T-cell (primary cell): Measurements from ENCODE around the gene ZNF469. TPM values are rescaled to one million over a fixed set of nuclear protein-coding genes. Genes with fewer than 3 reads are reported as not detected.

Source experiments
- ATAC-seq, 4 experiments: fragments of 200-7000 bp in 3 of 4; fragments of 150-1000 bp in 1 of 4; cut with Tn5 transposase; replicated peaks in 1 of 4; 1 replicate in 3 of 4; 2 replicates in 1 of 4; pipeline ENCODE4 v1.10.0; 2021; ENCODE audit warnings: moderate library complexity in 3 of 4, mild to moderate bottlenecking in 2 of 4, moderate number of reproducible peaks in 1 of 4
- CTCF ChIA-PET, 2 donors: fragments of 300-600 bp; sonication (Branson Sonifier 250); formaldehyde crosslinking; loops; one replicate each; lab custom pipeline; 2022; ENCODE audit warnings: antibody characterized with exemption in 2 of 2; lab: Charles Lee
- POLR2A ChIA-PET, 2 donors: fragments of 300-600 bp; sonication (Branson Sonifier 250); formaldehyde crosslinking; loops; one replicate each; lab custom pipeline; 2022; ENCODE audit warnings: antibody characterized with exemption in 2 of 2; lab: Charles Lee
- DNase-seq, 35 experiments: peaks; one replicate each; pipeline versions ENCODE4 v3.0.0 to v3.0.0-alpha.2; 2013 to 2023
- H3K27ac ChIP-seq: one replicate; pipeline ENCODE4 v1.5.1; 2013; ENCODE audit warnings: low read length
- H3K27me3 ChIP-seq, 2 experiments: replicated peaks in 1 of 2; 1 replicate in 1 of 2; 2 replicates in 1 of 2; pipeline versions ENCODE4 v1.6.1 to v1.7.0; 2013; ENCODE audit warnings: low read length in 1 of 2, mixed read lengths in 1 of 2; ENCODE audit not compliant: control insufficient read depth in 2 of 2, insufficient read depth in 2 of 2; ENCODE audit errors: extremely low read depth in 1 of 2
- H3K36me3 ChIP-seq, 2 donors: 1 replicate in 1 of 2; 2 replicates in 1 of 2; pipeline versions ENCODE4 v1.6.1 to v1.7.0; 2013; ENCODE audit warnings: low read length in 1 of 2; ENCODE audit not compliant: control insufficient read depth in 2 of 2, insufficient read depth in 1 of 2; ENCODE audit errors: extremely low read depth in 1 of 2
- H3K4me1 ChIP-seq, 2 experiments: 1 replicate in 1 of 2; 2 replicates in 1 of 2; pipeline versions ENCODE4 v1.6.1 to v1.7.0; 2013; ENCODE audit warnings: low read length in 2 of 2, mixed read lengths in 1 of 2; ENCODE audit not compliant: insufficient read depth in 2 of 2, control insufficient read depth in 1 of 2; ENCODE audit errors: extremely low read depth in 1 of 2
- H3K4me3 ChIP-seq, 2 donors: 1 replicate in 1 of 2; 2 replicates in 1 of 2; pipeline versions ENCODE4 v1.5.1 to v1.7.0; 2013; ENCODE audit warnings: mild to moderate bottlenecking in 2 of 2, low read length in 1 of 2, moderate library complexity in 1 of 2; ENCODE audit not compliant: control insufficient read depth in 1 of 2; ENCODE audit errors: extremely low read depth in 1 of 2
- H3K9me3 ChIP-seq: 2 replicates; pipeline ENCODE4 v1.7.0; 2013
- H3K27ac Mint-ChIP-seq, 2 donors: one replicate each; pipeline ENCODE4 v1.8.0; 2020 to 2021; ENCODE audit warnings: mild to moderate bottlenecking in 2 of 2, mixed read lengths in 2 of 2
- H3K27me3 Mint-ChIP-seq, 2 donors: one replicate each; pipeline ENCODE4 v1.8.0; 2021 to 2022; ENCODE audit warnings: mixed read lengths in 2 of 2
- H3K36me3 Mint-ChIP-seq: one replicate; pipeline ENCODE4 v1.8.0; 2021; ENCODE audit warnings: mixed read lengths
- H3K4me1 Mint-ChIP-seq, 3 donors: one replicate each; pipeline ENCODE4 v1.8.0; 2020 to 2022; ENCODE audit warnings: mixed read lengths in 3 of 3, mild to moderate bottlenecking in 1 of 3
- H3K4me3 Mint-ChIP-seq, 3 donors: one replicate each; pipeline ENCODE4 v1.8.0; 2020 to 2022; ENCODE audit warnings: mild to moderate bottlenecking in 3 of 3, mixed read lengths in 3 of 3, moderate library complexity in 3 of 3
- H3K9me3 Mint-ChIP-seq, 3 donors: one replicate each; pipeline ENCODE4 v1.8.0; 2020 to 2022; ENCODE audit warnings: mixed read lengths in 3 of 3
- whole genome bisulfite sequencing: methylation state at CpG from one replicate; pipeline ENCODE4 v1.1.5; 2013; ENCODE audit warnings: missing lambda C conversion rate; ENCODE audit not compliant: insufficient coverage; 5-methylcytosine and 5-hydroxymethylcytosine counted together
- total RNA-seq, 35 experiments: library from RNA in 6 of 35; stranded (reverse) in 6 of 35; fragments of 120-200 nt in 1 of 35; gene quantifications; one replicate each; pipeline versions ENCODE4 v1.2.1 to v1.2.4 and lab custom pipeline; 2013 to 2026

The ZNF469 gene
- total RNA-seq, 5 donors from 2014 or later (not counting 1 experiment from before 2014, with no cell fraction given) = 0.63 to 1.8 (median 1.6) TPM

DNA sequence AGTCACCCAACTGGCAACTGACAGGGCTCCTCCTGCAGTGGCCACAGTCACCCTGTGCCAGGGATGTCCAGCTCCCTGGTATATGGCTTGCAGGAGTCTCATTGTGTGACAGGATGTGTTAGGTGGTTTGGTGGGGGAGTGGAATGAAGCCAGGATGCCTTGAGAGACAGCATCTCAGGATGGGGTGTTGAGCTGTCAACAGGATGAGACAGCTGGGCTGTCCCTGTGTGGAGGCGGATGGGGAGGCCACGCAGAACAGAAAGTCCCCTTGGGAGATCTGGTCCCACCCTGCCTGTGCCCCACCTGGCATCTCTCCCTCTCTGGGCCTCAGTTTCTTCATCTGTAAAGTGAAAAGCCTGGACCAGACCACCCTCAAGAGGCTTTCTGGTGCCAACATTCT lies 9.5 kb upstream of the ZNF469 start:
- Histone ChIP-seq H3K27ac (no peak overlapping the region), H3K27me3 (peaks cover 0 to 37% of the 10 kb centered on the region in 2 experiments), H3K4me1 (no peaks in the 10 kb centered on the region), H3K36me3 (no peaks in the 10 kb centered on the region), H3K4me3 (no peak overlapping the region), H3K9me3 (no peaks in the 10 kb centered on the region)
- DNase-seq (no peak), ATAC-seq (no peak)
- POLR2A ChIA-PET = no interaction called here
- CTCF ChIA-PET = no interaction called here
- H3K36me3 Mint-ChIP-seq = no peaks in the 10 kb centered on the region
- no peaks in the 10 kb centered on the region for H3K4me1 Mint-ChIP-seq
- H3K4me3 Mint-ChIP-seq = no peak overlapping the region
- peaks cover 4 to 6% of the 10 kb centered on the region in 2 donors for H3K27me3 Mint-ChIP-seq
- WGBS = no CpG with 5 or more reads among the region's 2 CpGs
- no peak overlapping the region for H3K27ac Mint-ChIP-seq
- H3K9me3 Mint-ChIP-seq = no peaks in the 10 kb centered on the region

DNA sequence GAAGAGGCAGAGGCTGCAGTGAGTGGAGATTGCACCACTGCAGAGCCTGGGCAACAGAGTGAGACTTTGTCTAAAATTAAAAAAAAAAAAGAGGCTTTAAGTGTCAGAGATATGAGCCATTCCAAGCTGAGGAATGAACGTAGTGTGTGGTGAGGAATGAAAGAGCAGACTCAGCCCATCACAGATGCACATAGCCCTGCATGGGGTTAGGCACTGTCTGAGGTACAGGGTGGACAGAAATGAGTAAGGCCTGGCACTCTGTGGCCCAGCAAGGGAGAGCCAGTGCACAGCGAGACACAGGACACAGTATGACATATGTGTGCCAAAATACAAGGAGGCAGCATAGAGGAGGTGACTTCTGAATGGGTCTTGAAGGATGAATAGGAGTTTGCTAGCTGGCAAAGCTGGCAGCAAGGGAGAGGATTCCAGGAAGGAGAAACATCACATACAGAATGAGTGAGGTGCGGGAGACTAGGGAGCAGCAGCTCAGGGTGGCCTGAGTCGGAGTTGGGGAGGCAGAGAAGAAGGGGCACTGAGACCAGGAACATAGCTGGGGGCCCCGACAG lies 8.7 kb upstream of the ZNF469 start:
- no peak overlapping the region for H3K4me3 ChIP-seq
- ATAC-seq = no peak
- Mint-ChIP-seq H3K27me3 (peaks cover 4 to 9% of the 10 kb centered on the region in 2 donors), H3K27ac (no peak overlapping the region), H3K9me3 (no peaks in the 10 kb centered on the region), H3K4me1 (no peaks in the 10 kb centered on the region), H3K4me3 (no peak overlapping the region), H3K36me3 (no peaks in the 10 kb centered on the region)
- ChIA-PET CTCF (no interaction called here), POLR2A (no interaction called here)
- WGBS = 79% methylated on average over 5 of the region's 5 CpGs
- H3K9me3 ChIP-seq = no peaks in the 10 kb centered on the region
- no peaks in the 10 kb centered on the region for H3K36me3 ChIP-seq
- H3K4me1 ChIP-seq = no peaks in the 10 kb centered on the region
- no peak overlapping the region for H3K27ac ChIP-seq
- peaks cover 0 to 39% of the 10 kb centered on the region in 2 experiments for H3K27me3 ChIP-seq
- DNase-seq = no peak

DNA sequence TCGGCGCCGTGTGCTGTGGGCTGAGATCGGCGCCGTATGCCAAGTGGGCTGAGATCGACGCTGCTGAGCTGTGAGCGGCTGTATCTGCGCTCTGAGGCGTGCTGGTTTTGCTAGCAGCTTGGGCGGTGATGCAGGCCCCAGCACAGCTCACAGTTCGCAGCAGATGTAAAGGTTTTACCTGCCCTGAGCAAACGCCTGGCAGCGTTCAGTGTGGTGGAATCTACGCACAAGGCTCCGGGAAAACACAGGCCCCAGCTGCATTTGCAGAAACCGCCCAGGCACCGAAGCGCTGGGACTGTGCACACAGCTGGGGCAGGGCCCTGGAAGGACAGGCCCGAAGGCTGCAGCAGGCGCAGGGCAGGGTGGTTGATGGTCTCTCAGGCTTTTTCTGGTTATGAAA lies 8.0 kb upstream of the ZNF469 start:
- Mint-ChIP-seq H3K36me3 (no peaks in the 10 kb centered on the region), H3K4me1 (no peaks in the 10 kb centered on the region), H3K4me3 (no peak overlapping the region), H3K27me3 (peaks cover 4 to 9% of the 10 kb centered on the region in 2 donors), H3K27ac (no peak overlapping the region), H3K9me3 (no peaks in the 10 kb centered on the region)
- ChIA-PET POLR2A (no interaction called here), CTCF (no interaction called here)
- no peaks in the 10 kb centered on the region for H3K4me1 ChIP-seq
- DNase-seq (no peak), ATAC-seq (no peak)
- H3K4me3 ChIP-seq = no peak overlapping the region
- H3K9me3 ChIP-seq = no peaks in the 10 kb centered on the region
- H3K27ac ChIP-seq = no peak overlapping the region
- 92% methylated on average over 22 of the region's 22 CpGs for WGBS
- H3K36me3 ChIP-seq = no peaks in the 10 kb centered on the region
- H3K27me3 ChIP-seq = peaks cover 0 to 38% of the 10 kb centered on the region in 2 experiments

DNA sequence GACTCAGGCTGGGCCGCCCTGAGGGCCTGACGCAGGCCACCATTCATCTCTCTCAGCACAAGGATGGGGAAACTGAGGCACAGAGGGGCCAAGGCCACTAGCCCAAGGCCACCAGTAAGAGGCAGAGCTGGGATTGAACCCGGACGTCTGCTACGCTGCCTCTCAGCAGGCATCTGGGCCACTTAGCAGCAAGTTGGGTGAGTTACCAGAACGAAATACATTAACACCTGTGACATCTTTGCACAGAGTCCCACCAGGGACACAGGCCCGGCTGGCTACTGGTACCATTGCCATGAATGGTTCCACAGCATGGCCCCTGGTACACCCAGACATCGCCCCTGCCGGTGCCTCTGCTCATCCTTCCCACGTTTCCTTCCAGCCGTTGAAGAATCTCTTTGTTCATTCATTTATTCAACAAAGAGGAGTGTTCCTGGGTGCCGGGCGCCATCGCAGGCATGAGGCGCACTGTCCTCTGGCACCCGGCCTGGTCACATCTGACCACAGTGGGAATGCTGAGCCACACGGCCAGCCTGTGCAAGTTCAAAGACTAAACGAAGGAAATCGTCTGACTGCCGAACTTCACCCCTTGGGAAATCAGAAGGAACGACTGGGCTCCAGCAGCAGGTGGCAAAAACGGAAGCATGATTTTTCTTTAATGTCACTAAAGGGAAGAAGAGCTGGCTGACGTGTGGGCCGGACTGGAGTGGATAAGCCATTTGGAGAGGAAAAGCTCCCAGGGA lies 7.4 kb upstream of the ZNF469 start:
- ATAC-seq = no peak
- CTCF ChIA-PET = no interaction called here
- Mint-ChIP-seq H3K4me1 (no peaks in the 10 kb centered on the region), H3K9me3 (no peaks in the 10 kb centered on the region), H3K27me3 (peaks cover 4 to 9% of the 10 kb centered on the region in 2 donors), H3K4me3 (no peak overlapping the region), H3K27ac (no peak overlapping the region), H3K36me3 (no peaks in the 10 kb centered on the region)
- POLR2A ChIA-PET = no interaction called here
- no peak for DNase-seq
- H3K36me3 ChIP-seq = no peaks in the 10 kb centered on the region
- peaks cover 0 to 37% of the 10 kb centered on the region in 2 experiments for H3K27me3 ChIP-seq
- H3K4me3 ChIP-seq = no peak overlapping the region
- no peak overlapping the region for H3K27ac ChIP-seq
- no peaks in the 10 kb centered on the region for H3K4me1 ChIP-seq
- WGBS = 82% methylated on average over 20 of the region's 24 CpGs
- no peaks in the 10 kb centered on the region for H3K9me3 ChIP-seq

DNA sequence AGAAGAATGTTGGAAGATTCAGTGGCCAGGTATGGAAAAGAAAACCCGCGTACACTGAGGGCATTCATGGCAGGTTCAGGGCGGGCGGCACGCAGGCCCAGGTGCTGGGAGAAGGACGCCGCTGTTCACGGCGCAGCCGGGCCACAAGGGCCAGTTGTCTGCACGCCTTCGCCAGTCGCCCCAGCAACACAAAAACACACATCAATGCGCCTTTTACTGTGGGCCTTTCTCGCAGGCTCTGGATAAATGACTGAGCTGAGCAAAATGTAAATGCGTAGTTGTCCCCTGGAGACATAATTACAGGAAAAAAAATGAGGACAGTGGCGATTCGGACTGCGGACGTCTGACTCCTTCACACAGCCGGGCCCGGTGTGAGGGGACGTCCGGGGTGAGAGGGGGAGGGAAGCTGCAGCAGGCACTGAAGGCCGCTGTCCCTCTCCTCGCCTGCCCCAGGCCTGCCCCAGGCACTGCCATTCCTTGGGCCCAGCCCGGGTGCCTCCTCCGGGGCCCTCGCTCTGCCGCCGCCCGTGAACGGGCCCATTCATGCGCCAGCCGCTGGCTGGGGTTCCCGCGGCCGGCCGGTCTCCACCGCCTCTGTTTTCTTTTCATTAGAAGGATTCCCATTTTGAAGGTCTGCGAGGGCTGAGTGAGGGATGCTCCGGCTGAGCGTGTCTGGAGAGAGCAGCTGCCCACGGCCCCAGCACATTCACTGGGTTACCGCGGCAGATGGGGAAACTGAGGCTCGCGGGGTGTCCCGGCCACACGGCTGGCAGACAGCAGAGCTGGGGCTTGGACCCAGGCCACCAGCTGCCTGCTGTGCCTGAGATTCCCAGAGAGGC lies 6.5 kb upstream of the ZNF469 start:
- H3K27ac ChIP-seq = no peak overlapping the region
- H3K27me3 Mint-ChIP-seq = peaks cover 4 to 9% of the 10 kb centered on the region in 2 donors
- H3K4me1 Mint-ChIP-seq = no peaks in the 10 kb centered on the region
- H3K36me3 ChIP-seq = no peaks in the 10 kb centered on the region
- no peaks in the 10 kb centered on the region for H3K9me3 Mint-ChIP-seq
- H3K4me3 ChIP-seq = no peak overlapping the region
- H3K27ac Mint-ChIP-seq = no peak overlapping the region
- WGBS = 91% methylated on average over 38 of the region's 50 CpGs
- no peak overlapping the region for H3K4me3 Mint-ChIP-seq
- no peaks in the 10 kb centered on the region for H3K9me3 ChIP-seq
- ChIA-PET CTCF (no interaction called here), POLR2A (no interaction called here)
- H3K4me1 ChIP-seq = no peaks in the 10 kb centered on the region
- DNase-seq (no peak), ATAC-seq (no peak)
- no peaks in the 10 kb centered on the region for H3K36me3 Mint-ChIP-seq
- H3K27me3 ChIP-seq = peaks cover 1 to 39% of the 10 kb centered on the region in 2 experiments

DNA sequence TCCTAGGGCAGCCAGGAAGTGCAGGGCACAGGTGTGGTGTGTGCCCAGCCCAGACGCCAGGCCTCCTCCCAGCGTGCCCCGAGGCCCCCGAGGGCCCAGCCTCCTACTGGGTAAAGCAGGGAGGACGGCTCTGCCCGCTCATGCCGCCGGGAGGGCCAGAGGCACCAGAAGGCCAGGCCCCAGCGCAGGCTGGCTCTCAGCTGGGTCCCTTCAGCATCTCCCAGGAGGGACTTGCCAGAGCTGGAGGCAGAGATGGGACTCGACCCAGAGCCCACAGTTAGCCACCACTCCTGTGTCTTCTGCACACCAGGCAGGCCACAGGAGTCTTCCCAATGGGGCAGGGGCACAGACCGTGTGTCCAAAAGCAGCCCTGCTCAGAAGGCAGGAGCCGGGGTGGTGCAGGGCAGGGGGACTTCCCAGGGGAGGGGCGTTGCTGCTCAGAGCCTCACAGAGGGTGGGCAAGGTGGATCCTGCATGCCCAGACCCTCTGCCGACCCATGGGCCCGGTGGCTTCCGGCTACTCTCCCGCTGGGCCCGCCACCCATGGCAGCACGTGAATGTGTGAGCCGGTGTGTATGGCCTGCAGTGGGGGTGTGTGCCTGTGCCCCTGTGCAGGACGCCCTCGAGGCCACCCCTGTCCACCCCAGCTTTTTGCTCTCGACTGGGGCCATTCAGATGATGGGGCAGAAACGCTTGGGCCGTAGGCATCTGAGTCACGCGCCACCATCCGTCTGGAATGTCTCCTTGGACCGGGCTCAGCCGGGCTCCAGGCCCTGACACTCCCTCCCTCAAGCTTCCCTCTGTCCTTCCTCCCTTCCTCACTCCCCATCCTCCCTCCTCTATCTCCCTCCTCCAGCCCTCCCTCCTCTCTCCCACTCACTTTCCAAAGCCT lies 5.7 kb upstream of the ZNF469 start:
- DNase-seq = no peak
- Mint-ChIP-seq H3K27ac (no peak overlapping the region), H3K4me3 (no peak overlapping the region), H3K4me1 (no peaks in the 10 kb centered on the region), H3K36me3 (no peaks in the 10 kb centered on the region), H3K27me3 (peaks cover 6 to 10% of the 10 kb centered on the region in 2 donors), H3K9me3 (no peaks in the 10 kb centered on the region)
- ChIA-PET POLR2A (no interaction called here), CTCF (no interaction called here)
- WGBS = 83% methylated on average over 29 of the region's 30 CpGs
- peaks cover 2 to 48% of the 10 kb centered on the region in 2 experiments for H3K27me3 ChIP-seq
- H3K4me1 ChIP-seq = no peaks in the 10 kb centered on the region
- H3K9me3 ChIP-seq = no peaks in the 10 kb centered on the region
- H3K4me3 ChIP-seq = no peak overlapping the region
- ATAC-seq = no peak
- no peaks in the 10 kb centered on the region for H3K36me3 ChIP-seq
- no peak overlapping the region for H3K27ac ChIP-seq
